ENCODE data around the gene LEFTY1.

LEFTY1 gene

DNA sequence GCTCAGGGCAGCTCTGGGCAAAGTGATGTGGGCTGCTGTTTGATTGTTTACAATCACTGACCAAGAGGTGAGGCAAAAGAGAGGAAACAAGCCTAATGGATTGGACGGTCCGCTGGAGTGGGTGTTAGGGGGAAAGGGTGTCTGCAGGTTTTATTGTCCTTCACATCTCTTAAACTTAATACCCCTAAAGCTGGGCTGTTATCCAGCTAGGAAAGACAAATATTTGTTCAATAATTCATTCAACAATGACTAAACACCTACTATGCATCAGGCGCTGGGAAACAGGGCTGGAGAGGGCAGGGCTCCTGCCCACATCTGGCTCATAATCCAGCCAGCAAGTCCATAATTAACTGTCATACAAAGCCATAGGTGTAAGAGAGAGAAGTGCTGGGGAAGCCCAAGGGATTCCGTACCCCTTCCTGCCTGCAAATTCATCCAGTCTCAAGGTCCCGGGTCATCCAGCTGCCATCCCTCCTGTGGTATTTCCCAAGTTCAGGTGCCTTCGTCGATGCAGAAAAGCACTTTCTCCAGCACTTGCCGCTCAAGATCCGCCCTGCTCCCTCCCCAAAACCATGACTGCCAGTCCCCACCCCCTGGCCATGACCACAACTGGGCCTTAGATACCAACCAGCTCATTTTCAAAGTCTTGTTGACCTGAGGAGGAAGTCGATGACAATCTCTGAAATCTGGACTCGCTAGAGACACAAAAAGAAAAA is 17.4 kb downstream of the LEFTY1 start:
- no peak for DNase-seq (ENCODE audit: low read depth)

- DNase-seq (ENCODE audit: low read depth) = no peak
Observed at GRCh38 chr1:225870911-225871310, 18.0 kb downstream of the LEFTY1 start.

DNA sequence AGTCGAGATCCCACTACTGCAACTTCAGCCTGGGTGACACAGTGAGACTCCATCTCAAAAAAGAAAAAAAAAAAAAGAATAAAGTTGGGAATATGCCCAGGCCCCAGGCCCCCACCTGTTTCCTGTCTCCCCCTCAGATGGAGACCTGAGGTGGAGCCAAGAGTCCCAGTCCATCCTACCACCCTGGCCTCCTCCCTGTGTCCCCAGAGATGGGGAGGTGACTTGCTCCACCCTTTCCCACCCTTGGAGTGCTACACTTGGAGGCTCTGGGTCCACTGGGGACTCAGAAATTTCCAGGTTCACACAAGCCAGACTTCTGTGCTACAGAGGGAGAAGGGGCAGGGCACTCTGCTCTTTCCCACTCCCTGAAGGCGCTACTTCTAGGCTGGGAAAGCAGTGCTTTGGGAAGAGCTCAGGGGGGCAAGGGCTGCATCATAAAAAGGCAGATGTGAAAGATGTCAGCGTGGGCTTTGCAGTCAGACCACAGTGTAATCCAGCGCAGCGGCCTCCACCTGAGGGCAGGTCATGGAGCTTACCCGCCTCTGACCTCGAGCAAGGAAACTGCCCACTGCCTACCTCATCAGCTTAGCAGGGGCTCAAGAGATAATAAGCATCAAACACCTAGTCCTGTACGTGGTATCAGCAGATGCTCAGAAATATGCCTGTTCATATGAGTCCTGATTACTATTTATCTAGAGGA is 20.2 kb downstream of the LEFTY1 start:
- no peak for DNase-seq (ENCODE audit: low read depth)

DNA sequence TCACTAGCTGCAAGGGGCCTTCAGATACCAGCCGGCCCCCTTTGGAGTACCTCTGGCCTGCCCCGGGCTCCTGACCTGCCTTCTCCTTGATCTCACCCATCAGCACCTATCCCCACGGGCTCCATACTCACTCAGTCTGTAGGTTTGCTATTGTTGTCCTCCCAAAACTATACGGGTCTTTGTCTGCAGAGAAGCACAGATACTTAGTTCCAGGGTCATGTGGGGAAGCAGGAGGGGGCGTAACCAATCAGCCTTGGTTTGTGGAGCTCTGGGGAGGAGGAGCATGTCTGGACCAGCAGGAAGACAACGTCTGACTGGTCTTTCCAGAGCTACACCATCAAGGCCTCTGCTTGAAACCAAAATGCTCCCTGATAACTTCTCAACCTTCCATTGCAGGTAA is 22.0 kb downstream of the LEFTY1 start:
- no peak for DNase-seq (ENCODE audit: low read depth)

- DNase-seq (ENCODE audit: low read depth) = no peak
Observed at GRCh38 chr1:225866061-225866837, 22.7 kb downstream of the LEFTY1 start.

DNA sequence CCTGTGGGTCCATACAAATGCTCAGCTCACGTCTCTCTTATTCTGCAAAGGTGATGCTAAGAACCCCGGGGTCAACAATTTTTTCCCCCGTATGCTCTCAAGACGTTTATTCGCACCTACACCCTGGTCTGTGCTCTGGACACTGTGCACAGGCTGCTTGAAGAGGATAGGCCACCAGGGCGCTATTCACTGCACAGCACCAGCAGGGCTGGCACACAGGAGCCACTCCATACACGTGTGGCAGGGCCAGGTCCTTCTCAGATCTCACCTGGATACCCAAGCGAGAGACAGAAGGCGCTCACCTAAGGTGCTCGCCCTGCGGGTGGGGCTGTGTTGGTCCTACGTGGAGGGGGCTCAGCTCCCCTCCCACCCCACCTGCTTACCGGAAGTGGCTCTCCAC is 23.4 kb downstream of the LEFTY1 start:
- no peak for DNase-seq (ENCODE audit: low read depth)

GRCh38 chr1:225863167-225863566 is 25.8 kb downstream of the LEFTY1 start:
- DNase-seq (ENCODE audit: low read depth) = no peak

- no peak for DNase-seq (ENCODE audit: low read depth)
Observed at GRCh38 chr1:225862581-225862950, 26.4 kb downstream of the LEFTY1 start.

DNA sequence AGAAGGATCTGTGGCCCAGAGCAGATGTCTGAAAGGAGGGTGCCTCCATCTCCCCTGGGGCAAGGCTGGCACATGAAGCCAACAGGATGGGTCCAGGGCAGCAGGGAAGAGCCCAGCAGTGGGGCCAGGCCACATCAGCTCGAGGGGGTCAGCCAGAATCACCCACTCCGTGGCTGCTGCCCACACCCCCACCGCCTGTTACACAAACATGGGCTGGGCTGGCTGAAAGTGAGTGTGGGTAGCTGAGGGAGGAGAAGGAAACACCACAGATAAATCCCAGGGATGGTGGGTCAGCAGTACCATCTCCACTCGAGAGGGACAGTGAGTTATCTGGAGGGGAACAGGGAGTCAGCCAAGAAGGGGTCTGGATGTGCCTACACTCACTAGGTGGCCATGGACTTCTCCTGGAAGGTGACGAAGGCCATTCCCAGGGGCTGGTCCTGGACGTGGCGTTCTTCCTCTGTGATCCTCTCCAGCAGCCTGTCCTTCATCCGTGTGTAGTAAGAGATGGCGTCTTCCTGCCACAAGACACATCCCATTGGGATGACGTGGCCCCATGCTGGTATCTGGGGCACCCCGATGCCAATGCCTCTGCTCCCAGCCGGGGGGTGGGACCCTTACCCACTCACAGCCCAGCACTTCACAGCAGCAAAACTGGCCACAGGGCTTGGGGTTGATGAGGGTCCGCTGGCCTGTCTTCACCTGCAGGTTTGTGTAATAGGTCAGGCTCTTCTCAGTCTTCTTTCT is 26.9 kb downstream of the LEFTY1 start:
- no peak for DNase-seq (ENCODE audit: low read depth)

GRCh38 chr1:225860876-225861441 is 28.0 kb downstream of the LEFTY1 start:
- DNase-seq (ENCODE audit: low read depth) = no peak

DNA sequence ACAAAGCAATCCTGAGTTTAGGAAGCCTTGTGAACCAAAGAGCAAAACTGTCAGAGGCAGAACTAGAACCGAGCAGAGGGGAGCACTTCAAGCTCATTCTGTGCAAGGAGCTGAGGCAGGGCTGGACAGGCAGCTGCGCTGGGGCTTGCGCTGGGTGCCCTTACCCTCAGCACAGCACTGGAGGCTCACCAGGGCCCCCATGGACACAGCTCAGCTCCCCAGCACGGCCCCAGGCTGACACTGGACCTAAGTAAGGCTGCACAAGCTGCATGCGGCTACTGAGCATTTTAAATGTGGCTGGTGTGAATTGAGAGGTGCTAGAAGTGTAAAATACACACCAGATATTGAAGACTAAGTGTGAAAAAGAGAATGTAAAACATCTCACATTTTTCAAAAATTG is 28.8 kb downstream of the LEFTY1 start:
- DNase-seq (ENCODE audit: low read depth) = no peak

DNA sequence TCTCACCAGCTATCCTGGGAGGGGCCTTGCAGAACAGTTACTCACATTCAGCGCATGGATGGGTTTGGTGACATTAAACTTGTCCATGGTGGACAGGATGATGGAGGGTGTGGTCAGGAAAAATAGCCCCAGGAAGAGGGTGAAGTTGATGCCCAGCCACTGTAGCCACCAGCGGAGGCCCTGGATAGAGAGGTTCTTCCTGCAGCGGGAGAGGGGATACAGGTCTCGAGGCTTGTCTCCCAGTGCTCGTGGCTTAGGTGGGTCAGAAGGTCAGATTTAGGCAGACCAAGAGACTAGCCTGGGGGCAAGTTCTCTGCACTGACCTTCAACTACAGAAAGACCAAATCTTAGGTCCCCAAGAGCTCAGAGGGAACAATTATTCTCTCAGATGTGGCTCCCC is 29.8 kb downstream of the LEFTY1 start:
- no peak for DNase-seq (ENCODE audit: low read depth)

GRCh38 chr1:225857256-225857655 is 31.7 kb downstream of the LEFTY1 start:
- DNase-seq (ENCODE audit: low read depth) = no peak

DNA sequence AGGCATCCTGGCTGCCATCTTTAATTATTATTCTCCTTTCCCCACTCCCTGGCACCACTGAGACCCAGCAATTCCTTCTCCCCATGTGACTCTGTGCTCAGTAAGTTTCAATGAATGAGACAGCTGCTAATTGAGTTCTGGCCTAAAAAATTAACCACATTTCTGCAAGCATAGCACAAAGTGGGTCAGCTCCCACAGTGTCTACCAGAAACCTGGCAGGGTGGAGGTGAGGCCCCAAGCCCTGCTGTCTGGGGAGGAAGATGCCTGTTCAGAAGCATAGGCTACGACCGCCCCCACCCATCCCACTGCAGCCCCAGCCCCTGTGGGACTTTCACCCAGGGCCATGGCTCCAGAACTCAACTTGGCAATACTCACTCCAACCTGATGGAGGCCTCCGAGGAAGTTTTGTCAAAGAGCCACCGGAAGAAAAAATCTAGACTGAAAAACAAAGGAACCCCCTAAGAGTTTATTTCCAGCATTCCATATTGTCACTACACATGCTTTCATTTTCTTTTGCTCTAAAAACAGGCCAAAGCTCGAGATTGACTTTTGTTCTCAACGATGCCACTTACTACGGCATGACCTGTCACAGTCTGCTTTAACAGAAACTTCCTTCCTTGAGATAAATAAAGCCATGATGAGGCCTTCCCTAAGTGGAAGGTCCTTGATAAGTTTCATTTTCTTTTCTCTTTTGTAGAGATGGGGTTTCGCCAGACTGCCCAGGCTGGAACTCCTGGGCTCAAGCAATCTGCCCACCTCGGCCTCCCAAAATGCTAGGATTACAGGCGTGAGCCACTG is 33.2 kb downstream of the LEFTY1 start:
- no peak for DNase-seq (ENCODE audit: low read depth)

DNA sequence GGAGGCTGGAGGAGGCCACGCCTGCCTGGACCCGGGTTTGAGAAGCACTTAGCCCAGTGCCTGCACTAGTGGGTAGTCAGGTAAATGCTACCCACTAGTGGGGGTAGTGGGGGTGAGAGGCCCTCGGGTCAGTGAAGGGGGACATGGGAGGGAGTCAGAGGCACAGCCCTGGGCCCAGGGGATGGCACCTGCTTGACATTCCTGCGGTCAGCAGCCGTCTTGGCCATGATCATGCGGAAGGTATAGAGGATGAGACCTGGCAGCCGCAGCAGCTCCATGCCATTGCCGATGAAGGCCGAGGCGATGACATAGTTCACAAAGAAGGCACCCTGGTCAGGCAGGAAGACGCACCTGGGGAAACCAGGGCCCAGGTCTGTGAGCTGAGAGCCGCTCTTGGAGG is 35.5 kb downstream of the LEFTY1 start:
- DNase-seq (ENCODE audit: low read depth) = no peak

DNA sequence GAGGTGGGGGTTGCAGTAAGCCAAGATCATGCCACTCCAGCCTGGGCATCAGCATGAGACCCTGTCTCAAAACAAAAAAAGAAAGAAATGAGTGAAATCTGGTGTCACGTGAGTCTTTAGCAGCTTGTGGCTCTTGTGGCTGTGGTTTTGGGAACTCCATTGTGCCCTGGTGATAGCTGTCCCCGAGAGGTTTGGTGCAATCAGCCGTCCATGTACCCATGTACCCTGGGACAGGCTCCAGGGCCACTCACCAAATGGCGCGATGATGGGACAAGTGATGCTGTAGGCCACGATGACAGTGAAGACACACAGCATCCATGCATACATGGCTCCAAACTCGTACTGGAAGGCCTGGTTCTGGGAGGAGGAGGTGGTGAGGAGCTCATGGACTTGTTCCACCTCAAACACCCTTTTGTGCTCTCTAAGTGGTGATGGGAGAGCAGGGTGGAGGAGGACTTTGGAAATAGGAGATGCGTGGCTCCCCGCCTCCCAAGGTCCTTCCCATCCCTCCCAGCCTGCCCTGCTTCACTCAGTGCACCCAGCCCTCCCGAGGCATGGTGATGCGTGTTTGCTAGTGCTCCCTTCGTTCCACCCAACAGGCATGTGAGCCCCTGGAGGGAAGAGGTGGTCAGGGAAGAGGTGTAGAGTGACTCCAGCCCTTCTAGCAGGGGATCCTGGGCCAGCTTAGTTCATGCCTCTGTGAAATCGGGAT is 36.4 kb downstream of the LEFTY1 start:
- DNase-seq (ENCODE audit: low read depth) = no peak

GRCh38 chr1:225851805-225852204 is 37.1 kb downstream of the LEFTY1 start:
- no peak for DNase-seq (ENCODE audit: low read depth)

- DNase-seq (ENCODE audit: low read depth) = no peak
Observed at GRCh38 chr1:225850370-225850769, 38.6 kb downstream of the LEFTY1 start.

- DNase-seq (ENCODE audit: low read depth) = no peak
Observed at GRCh38 chr1:225849925-225850324, 39.0 kb downstream of the LEFTY1 start.
